C4-2B (cell line): ENCODE data around the gene C2CD2.

Experiments used
- CTCF ChIP-seq: fragments of 450-650 bp; conservative IDR thresholded peaks from 2 replicates; pipeline ENCODE4 v1.5.1; 2017; ENCODE audit warnings: mild to moderate bottlenecking
- ZFX ChIP-seq: fragments of 450-650 bp; IDR thresholded peaks from 2 replicates; pipeline ENCODE4 v1.6.1; 2017

- TF ChIP-seq CTCF: no peak
- no peak for TF ChIP-seq ZFX
Measured at GRCh38 chr21:41858466-41859296, 95.1 kb downstream of the C2CD2 start.
